ENCODE data around the gene TNIK.
A peak's percentile ranks its signal among the peaks of the same experiment; 100 is the strongest.

The TNIK gene

DNA sequence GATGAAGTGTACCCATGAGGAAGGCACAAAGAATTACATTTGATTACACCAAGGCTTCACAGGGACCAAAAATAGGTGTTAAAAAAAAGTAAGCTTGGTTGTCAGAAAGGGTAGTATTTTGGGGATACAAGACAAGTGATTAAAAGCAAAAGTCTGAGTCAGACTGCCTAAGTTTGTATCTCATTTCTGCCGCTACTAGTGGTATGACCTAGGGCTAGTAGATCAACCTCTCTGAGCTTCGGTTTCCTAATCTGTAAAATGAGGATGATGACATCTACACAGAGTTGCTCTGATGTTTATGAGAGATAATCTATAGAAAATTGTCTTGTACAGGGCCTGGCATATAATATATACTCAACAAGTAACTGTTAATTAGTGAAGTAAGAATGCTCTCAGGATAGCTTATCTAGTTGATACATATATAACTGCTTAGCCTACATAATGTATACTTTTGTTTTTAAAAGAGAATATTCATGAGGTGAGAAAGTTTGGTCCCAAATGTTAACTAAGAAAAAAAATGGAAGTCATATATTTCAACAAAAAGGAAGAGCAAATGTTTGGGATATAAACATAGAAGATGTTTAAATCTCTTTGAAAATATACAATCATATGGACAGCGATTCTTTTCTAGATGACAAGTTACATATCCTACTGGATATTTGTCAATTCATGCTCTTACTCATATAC lies 270.7 kb downstream of the TNIK start:
- no peak for DNase-seq (ENCODE audit: low read depth)

DNA sequence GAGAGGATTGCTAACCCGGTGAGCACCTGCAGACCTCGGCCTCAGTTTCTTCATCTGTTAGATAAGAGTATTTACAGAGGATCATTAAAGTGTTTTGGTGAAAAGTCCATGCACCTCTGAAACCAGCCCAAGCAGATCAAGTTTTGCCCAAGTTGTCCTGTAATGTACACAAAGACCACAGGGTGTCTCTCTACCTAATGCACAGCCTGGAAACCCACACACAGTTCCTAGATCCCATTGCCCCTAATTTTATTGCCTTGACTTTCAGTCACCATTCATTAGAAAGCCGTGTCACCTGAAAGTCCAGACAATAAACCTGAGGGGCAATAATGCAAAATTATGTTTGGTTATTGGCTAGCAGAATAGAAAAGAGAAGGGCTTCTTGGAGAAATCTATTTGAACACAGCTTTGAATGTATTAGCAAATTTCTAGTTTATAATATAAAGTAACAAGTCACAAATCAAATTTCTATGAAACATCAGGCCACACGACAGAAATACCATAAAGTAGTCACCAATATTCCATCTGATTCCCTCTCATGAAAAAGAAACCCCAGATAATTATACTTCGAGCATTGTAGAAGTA lies 272.4 kb downstream of the TNIK start:
- DNase-seq (ENCODE audit: low read depth): no peak

DNA sequence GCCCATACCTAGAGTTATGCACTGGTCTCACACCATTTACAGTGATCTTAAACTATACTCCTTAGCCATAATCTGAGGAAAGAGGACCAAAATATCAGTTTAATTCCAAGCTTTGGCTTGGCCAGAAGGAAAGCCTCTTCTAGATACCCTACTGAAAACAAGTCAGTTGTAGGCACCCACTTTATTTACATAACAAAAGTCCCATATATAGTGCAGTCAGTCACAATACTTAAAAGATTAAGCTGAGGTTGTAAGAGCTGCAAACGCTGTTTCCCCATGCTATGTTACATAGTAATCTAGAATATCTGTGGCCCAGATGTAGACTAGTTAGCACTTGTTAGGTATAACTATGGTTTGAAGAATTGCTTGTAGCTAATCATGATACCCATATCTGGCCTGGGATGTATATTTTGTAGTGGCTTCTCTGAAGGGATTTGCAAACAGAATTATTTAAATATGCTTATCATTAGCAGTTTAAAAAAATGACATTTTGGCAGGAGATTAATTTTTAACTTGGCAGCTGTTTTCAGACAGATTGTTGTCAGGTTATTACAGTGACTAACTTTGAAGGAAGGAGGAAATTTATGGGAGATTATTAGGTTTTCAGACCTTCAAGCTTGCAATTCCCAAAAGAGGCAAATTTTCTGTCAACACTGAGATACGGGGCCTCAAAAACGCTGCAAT lies 273.2 kb downstream of the TNIK start:
- DNase-seq (ENCODE audit: low read depth): no peak

DNA sequence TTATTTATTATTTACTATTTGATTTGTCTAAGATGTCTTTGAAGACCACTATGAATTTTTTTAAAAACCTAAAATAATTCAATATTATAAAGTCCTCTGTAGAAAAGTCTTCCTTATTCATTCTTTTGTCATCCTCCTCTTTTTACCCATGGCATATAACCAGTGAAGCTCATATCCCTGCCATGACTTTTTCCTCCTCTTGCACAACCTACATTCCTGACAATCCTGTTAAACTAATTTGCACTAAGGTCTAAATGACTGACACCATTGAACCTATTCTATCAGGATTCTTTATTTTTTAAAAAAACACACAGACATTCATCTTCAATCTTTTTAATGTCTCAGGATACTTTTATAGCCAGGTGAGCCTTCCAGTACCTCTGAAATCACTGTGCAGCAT lies 273.8 kb downstream of the TNIK start:
- DNase-seq (ENCODE audit: low read depth): no peak

DNA sequence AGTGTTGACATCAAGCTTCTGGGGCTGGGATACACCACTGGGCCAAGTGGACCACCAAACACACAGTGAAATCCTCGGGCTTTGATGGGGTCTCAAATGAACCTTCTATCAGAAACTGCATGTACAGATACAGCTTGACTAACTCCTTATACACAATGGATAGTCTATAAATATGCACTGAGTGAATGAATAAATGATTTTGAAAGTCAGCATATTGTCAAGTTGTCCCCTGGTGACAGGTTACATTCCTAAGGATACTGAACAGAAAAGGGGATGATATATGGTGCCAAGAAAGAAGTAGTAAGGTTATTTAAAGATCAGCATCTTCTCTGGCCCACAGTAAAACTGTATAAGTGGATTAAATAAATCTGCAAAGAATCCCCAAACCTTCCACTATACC lies 274.2 kb downstream of the TNIK start:
- DNase-seq (ENCODE audit: low read depth): no peak

DNA sequence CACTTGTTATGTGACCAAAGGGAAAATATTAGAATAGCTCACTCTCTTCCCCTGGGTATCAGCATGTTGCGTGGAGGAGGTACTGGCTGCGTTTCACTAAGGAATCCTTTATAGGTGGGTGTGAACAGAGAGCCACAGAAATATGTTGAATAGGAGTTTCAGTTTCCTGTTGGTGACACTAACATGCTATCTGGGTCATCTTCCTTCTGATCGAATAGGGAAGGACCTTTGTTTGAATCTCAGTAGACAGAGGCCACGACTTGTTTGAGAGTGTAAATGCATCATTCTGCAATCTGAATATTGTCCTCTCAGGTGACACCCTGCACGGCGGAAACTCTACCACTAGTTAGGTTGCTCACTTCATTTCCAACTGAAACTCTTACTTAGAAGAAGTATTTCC lies 275.8 kb downstream of the TNIK start:
- DNase-seq (ENCODE audit: low read depth): no peak

DNA sequence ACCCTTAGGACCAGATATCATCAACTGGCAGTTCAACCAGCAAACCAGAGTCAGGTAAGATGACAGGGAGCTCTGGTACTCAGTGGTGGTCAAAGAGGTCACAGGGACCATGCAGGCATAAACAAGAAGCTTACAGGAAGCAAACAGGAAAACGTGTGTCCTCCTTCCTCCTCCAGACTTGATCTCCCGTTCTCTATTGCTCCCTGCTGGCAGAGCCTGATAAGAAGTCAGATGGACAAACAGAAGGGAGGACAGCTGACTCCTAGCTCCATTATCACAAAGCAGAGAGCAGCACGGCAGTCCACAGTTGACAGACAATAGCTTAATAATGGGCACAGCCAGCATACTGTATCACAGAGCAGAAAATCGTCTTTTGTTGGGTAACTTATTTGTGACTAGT lies 277.2 kb downstream of the TNIK start:
- DNase-seq (ENCODE audit: low read depth): peak; percentile 79

DNA sequence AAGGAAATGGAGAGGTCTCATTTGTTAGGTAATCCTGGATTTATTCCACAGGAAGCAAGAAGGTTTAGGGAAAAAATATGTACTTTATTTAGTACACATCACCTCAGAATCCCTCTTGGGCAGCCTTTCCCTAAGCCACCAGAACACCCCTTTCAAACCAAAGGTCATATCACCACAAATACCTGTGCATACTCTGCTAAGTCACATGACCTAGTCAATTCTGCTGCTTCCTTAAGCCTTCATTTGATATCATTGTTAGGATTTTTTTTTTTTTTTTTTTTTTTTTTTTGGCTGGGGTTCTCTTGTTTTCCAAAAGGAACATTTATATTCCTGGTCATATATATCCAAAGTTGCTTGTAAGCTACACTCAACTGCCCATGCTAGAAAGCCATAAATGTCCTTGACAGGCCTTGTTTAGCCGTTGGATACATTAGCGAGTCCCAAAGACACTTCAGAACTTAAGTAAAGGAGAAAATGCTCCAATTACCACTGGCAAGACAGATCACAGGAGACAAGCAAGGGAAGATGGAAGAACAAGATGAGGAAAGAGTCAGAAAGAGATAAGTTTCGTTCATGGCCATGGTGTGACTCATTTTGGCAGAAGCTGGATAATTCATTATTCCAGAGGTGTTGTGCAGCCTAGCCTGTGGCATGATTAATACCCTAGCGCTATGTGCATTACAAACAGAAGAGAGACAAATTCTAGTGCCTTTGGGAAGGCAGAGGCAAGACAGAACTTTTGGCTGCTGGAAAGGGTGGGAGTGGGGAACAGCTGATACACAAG lies 278.1 kb downstream of the TNIK start:
- DNase-seq (ENCODE audit: low read depth): no peak

DNA sequence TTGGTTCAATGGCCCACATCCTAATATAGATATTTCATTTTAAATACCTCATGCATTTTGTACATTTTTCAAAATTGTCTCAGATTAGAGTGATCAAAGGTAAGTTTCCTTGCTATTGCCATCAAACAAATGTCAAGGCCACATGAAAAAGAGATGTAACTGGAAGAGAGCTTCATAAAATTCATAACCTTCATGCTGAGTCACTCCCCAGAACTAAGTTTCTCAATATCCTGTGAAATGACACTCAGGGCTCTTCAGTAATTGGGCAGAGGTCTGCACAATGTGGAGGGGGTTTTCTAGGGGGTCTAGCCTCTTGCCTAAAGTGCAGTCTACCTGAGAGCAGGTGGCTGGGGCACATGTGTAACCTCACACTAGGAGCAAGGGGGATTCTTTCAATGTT lies 281.5 kb downstream of the TNIK start:
- no peak for DNase-seq (ENCODE audit: low read depth)

DNA sequence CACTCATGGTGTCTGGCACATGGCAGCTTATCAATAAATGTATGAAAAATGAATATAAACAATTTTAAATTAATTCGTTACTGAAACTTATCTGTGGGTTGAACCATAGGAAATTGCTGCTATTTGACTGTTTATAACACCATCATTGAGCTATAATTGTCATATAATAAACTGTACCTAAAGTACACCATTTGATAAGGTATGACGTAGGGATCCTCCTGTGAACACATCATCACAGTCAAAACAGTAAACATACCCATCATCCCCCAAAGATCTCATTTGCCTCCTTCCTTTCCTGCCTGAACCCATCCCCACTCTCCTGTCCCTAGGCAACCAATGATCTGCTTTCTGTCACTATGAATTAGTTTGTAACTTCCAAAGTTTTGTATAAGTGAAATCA lies 282.7 kb downstream of the TNIK start:
- DNase-seq (ENCODE audit: low read depth): no peak

DNA sequence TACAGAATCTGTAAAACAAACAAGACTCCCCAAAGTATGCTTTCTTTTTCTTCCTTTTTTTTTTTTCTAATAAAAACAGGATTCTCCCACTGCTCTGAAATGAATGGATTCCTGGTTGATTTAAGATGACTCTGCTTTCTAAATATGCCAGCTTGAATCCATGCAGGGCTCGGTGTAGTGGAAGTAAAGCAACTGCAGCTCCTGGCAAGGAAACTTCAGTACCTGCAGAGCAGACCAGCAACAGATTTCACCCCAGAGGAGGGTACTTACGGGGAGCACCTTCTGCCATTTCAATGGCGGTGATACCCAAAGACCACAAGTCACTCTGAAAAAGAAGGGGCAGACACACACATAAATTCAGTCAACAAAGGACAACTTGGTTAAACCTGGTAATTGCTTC lies 283.1 kb downstream of the TNIK start:
- DNase-seq (ENCODE audit: low read depth): no peak

DNA sequence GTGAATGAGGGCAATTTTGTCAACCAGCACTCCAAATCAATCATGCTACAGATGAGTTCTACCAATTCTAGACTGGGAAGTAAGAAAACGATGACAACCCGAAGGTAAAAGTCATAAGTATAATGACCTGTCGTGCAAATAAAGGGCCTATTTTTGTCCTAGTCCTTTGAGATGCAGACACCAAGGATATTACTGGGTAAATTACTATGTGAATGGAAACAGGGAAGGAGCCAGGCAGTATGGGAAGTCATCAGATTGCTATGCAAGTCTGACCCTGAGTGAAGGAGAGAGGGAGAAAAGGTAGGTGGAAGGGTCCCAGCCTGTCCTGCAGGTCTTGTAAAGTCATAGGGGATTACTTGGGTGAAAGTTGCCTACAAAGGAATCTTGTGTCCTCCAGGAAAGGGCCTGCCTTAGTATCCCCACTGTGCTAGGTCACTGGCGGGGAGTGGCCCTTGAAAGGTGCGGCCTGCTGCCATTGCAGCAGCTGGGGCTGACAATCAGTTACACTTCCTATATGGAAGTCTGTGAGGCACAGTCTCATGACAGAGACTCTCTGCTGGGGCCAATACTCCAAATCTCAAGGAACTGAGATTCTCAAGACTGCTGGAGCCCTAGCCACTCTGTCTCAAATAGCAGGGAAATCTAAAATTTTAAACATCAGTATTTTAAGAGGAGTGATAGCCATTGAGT lies 283.8 kb downstream of the TNIK start:
- no peak for DNase-seq (ENCODE audit: low read depth)

DNA sequence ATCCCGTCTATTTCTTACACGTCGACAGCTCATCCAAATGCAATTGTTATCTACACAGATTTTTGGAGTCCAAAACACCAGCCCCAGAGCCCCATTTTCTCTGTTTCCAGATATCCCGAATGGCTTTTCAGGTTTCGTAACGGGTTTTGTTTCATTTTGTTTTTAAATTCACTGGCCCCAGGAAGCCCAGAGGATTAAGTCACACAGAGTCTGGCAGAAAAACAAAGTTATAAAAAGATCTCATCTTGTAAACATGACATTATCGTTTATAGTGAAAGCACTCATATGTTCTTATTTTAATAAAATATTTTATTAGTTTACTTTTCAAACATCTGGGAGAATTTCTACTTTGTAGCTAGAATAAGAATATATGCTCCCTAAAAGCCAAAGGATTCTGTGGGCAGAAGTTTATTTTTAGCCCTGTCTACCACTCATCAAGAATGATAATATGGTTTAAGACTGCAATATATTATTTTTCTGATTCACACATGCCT lies 284.4 kb downstream of the TNIK start:
- DNase-seq (ENCODE audit: low read depth): no peak

DNA sequence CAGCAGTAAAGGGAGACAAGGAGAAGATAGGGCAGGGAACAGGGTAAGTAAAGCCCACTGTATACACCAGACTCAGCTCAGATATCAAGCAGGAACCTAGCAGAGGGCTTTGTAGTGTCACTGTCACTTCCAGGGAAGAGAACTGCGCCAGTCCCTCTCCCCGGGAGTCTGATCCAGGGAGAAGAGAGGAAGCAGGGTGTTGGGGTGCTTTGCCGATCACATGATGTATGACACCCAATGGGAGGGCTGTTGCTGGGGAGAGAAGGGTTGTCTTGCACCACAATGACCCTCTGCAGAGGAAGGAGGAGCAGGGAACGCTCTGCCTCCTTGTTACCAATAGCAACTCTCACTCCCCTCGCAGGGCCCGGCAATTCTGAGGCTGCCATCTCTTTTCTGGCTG lies 286.5 kb downstream of the TNIK start:
- DNase-seq (ENCODE audit: low read depth): no peak

DNA sequence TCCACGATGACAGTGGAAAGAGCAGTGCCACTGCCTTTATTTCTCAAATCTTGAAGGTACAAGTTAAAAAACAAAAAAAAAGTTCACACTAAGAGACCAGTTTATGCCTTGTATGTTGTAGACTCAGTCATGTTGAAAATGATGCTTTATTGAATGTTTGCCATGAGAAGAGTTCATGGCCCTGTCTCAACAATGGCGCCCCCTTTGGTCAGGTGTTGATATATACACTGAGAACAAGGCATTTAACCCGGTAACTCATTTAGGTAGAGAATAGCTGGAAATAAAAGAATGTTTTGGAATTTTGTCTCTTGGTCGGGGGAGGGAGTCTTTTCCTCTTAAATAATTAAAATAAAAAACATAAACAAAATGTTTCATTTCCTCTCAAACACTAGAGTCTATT lies 288.1 kb downstream of the TNIK start:
- no peak for DNase-seq (ENCODE audit: low read depth)

DNA sequence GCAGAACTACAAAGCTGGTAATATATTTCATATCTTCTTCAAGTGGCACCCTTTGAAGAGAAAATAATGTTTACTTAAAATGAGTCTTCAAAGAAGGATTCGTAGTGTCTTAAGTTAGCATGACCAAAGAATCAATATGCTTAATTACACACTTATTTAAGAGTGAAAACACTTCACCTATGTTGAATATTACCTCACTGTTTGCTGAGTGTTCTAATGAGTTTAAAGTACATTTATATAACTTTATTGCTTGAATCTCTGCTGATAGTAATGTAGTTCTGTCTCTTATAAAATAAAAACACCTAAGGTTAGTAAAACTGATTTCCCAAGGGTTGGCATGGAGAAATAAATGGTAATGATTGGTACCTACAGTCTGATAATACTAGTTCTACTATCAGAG lies 290.3 kb downstream of the TNIK start:
- DNase-seq (ENCODE audit: low read depth): no peak

DNA sequence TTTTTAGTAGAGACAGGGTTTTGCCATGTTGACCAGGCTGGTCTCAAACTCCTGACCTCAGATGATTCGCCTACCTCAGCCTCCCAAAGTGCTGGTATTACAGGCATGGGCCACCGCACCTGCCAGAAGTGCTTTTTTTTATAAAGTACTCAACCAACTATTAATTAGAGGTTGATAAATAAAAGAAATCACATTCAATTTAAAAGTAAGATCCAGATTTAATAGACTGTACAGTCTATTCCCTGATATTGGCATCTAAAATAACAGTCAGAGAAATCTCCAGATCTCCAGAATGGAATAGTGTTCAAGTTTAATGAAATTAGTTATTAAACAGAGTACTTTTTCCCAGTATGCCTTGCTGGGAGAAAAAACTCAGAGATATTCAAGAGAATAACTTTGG lies 290.8 kb downstream of the TNIK start:
- no peak for DNase-seq (ENCODE audit: low read depth)

DNA sequence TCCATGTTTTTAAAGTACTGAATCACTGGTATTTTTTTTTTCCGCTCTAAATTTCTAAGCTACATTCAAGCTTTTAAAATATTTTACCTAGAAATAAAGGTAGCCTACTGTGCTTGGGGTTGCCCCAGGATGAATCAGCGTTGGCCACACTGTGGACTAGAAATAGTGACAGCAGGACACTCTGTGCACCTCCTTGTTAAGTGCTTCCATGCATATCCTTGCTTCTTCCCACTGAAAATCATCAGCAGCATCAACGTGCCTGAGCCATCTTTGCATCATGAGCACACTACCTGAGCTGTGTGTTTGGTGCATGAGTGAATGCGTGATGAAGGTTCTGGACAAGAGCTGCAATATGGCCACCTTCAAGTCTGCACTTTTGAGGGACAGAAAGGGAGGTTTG lies 291.7 kb downstream of the TNIK start:
- DNase-seq (ENCODE audit: low read depth): no peak

DNA sequence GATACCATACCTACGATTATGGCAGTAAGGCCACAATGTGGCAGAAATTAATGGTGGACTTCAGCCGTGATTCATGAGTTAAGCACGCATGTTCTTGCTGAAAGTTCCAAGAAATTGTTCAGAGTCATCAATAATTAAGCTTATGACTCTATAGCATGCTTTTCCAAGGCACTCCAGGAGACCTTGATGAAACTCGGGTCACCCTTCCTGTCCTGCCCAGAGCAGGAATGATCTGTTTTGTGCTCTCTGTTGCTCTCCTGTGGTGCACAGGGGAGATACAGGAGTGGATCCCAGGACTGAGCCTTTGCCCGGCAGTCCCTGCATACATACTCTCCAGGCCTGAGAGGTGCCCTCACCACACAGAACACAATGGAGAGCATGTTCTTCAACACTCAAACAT lies 292.1 kb downstream of the TNIK start:
- DNase-seq (ENCODE audit: low read depth): no peak

DNA sequence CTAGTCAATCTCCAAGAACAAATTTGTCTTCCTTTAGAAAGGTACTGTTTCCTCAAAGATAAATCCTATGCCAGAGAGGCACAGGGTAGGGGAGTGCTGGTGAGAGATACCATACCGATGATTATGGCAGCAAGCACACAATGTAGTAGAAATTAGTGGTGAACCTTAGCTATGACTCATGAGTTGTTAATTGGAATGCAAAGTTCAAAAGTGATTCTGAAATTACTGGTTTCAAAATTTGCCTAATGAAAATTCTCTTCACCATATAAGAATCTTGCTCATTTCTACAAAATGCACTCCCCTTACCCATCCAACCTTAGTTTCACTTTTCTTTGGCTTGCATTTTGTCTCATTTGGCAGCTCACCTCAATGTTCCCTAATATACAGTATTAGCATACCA lies 294.2 kb downstream of the TNIK start:
- no peak for DNase-seq (ENCODE audit: low read depth)

DNA sequence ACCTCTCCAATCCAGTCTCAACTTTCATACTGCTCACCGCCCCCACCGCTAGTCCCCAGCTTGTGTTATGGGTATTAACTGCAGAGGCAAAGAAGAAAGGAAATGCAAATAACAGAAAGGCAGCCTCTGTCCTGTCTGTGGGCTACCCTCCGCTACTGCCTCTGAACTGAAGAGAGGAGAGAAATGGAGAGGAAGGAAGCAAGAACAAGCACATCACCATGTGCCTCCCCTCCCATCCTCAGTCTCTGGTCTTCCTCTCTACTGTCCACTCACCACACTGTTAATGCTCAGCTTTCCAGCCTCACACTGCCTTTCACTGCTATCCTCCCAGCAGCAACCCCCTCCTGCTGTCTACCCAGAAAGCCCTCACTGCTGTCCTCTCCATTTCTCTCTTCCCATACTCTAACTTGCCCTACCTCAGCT lies 294.7 kb downstream of the TNIK start:
- DNase-seq (ENCODE audit: low read depth): no peak

DNA sequence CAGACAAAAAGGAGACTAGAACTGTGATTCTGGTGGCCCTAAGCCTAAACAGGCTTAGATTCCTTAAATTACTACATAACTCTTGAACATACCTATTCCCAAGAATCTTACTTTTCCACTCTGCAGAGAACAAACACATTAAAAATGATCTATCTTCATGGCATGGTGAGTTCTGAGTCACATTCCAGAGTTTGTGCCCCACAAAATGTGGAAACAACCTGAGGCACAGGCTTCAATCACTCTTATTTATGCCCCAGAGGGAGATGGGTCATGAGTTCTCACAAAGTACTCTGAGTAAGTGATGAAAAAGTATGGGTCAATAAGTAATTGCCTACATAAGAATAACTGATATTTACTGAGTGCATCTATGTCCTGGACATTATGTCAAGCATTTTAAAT lies 296.1 kb downstream of the TNIK start:
- no peak for DNase-seq (ENCODE audit: low read depth)
